Nephron (organoid): ENCODE measurements around the gene SGK1.
A peak's percentile ranks its signal among the peaks of the same experiment; 100 is the strongest.

ENCODE experiments used
- H3K27ac Mint-ChIP-seq, 3 experiments: 2 replicates each; pipeline ENCODE4 v1.8.0; 2020; ENCODE audit warnings: mixed read lengths in 3 of 3, mild to moderate bottlenecking in 2 of 3, moderate library complexity in 1 of 3
- H3K27me3 Mint-ChIP-seq: 2 replicates; pipeline ENCODE4 v1.8.0; 2021; ENCODE audit warnings: low read depth, mild to moderate bottlenecking, moderate library complexity, mixed read lengths
- H3K36me3 Mint-ChIP-seq: 2 replicates; pipeline ENCODE4 v1.8.0; 2020; ENCODE audit warnings: low read depth, mixed read lengths
- H3K4me1 Mint-ChIP-seq: 2 replicates; pipeline ENCODE4 v1.8.0; 2020; ENCODE audit warnings: mixed read lengths
- H3K4me3 Mint-ChIP-seq, 3 experiments: 2 replicates each; pipeline ENCODE4 v1.8.0; 2020; ENCODE audit warnings: mild to moderate bottlenecking in 3 of 3, mixed read lengths in 3 of 3, moderate library complexity in 2 of 3
- H3K9me3 Mint-ChIP-seq: 2 replicates; pipeline ENCODE4 v1.8.0; 2020; ENCODE audit warnings: mixed read lengths
- TF ChIP-seq, protein P1 (sequence below), 3 experiments: fragments of 200-600 bp; sonication (generic); IDR thresholded peaks; one replicate each; pipeline ENCODE4 v1.5.0; 2021; ENCODE audit warnings: antibody characterized with exemption in 3 of 3; ENCODE audit not compliant: unreplicated experiment in 3 of 3

The SGK1 gene

DNA sequence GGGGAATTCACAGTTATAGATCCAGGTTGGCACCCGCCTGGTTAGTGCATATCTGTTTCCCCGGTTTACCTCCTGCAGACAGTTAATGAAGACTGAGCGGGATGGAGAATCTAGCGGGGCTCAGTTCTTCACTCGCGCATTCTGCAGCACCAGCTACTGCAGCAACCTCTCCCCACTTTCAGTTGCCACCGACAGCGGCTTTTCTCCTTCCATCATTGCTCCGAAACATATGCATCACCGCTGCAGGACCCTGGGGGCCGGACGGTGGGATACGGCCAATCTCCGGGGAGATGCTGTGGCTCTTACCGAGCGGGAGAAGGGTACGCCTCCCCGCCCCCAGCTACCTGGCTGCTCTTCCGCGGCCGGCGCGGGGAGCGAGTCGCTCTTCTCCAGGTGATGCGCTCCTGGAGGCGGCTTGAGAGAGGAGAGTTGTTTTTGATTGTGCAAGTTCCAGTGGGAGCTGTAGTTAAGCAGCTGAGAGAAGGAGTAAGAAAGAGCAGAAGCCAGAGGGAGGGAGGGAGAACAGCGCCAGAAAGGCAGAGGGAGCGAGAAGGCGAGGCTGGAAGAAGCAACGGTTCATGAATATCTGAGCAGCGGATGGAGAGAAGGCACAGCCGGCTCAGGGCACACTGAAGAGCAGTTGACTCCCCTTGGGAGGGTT is at the start of gene SGK1:
SGK1 (minus strand) TSS at position 642 of the 661 bp plus-strand sequence. CDS start 652 bp downstream, outside the sequence.
- Mint-ChIP-seq H3K27ac (no peak within 1 kb of the TSS), H3K27me3 (peaks cover 52% of the 10 kb centered on the region), H3K4me3 (peak within 1 kb of the TSS; percentile 77 to 82 (median 81)), H3K4me1 (peaks cover 15% of the 10 kb centered on the region), H3K9me3 (no peaks in the 10 kb centered on the region), H3K36me3 (no peaks in the 10 kb centered on the region)
- TF ChIP-seq, protein P1, sequence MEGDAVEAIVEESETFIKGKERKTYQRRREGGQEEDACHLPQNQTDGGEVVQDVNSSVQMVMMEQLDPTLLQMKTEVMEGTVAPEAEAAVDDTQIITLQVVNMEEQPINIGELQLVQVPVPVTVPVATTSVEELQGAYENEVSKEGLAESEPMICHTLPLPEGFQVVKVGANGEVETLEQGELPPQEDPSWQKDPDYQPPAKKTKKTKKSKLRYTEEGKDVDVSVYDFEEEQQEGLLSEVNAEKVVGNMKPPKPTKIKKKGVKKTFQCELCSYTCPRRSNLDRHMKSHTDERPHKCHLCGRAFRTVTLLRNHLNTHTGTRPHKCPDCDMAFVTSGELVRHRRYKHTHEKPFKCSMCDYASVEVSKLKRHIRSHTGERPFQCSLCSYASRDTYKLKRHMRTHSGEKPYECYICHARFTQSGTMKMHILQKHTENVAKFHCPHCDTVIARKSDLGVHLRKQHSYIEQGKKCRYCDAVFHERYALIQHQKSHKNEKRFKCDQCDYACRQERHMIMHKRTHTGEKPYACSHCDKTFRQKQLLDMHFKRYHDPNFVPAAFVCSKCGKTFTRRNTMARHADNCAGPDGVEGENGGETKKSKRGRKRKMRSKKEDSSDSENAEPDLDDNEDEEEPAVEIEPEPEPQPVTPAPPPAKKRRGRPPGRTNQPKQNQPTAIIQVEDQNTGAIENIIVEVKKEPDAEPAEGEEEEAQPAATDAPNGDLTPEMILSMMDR (IDR thresholded peaks at IDR 0.05; ENCODE audit: unreplicated experiment in 3 of 3): no peak

DNA sequence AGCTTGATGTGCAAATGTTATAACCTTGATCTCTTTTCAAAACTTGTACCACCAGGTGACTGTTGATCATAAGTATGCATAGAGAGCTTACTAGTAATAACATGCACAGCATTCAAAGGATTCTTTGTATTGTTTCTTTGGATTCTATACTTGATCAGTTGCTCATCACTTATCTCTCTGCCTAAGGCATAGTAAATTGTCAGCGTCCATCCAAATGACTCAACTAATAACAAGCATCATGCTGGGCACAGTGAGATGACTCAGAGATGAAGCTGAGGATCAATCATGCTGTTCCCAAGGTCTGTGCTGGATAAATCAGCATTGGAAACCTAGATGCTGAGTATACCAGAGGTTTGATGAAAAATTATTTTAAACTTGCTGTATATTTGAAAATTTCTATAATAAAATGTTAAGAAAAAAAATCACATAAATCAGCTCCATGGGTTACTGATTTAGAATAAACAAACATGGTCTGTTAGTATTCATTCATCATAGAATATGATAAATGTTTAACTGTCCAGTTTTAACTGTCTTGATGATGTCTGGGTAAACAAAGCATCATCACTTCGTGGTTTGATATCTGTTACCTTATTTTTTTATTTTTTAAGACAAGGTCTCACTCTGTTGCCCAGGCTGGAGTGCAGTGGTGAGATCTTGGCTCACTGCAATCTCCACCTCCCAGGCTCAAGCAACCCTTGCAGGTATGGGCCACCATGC is 45.6 kb upstream of the SGK1 start:
- Mint-ChIP-seq H3K36me3 (no peaks in the 10 kb centered on the region), H3K27ac (no peak overlapping the region), H3K4me3 (no peak overlapping the region), H3K27me3 (no peaks in the 10 kb centered on the region), H3K9me3 (no peaks in the 10 kb centered on the region), H3K4me1 (no peaks in the 10 kb centered on the region)
- TF ChIP-seq, protein P1 (IDR thresholded peaks at IDR 0.05; ENCODE audit: unreplicated experiment in 3 of 3): no peak

DNA sequence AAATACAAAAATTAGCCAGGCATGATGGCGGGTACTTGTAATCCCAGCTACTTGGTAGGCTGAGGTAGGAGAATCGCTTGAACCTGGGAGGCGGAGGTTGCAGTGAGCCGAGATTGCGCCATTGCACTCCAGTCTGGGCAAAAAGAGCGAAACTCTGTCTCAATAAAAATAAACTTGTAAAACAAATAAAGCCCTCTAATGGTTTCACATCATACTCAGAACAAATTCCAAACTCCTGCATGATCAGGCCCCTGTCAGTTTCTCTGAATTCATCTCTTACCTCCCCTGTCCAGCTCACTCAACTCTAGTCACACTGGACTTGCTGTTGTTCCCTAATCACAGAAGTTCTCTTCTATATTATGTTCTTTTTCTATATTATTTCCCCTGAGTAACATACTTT is 43.1 kb upstream of the SGK1 start:
- no peaks in the 10 kb centered on the region for H3K36me3 Mint-ChIP-seq
- TF ChIP-seq, protein P1 (IDR thresholded peaks at IDR 0.05; ENCODE audit: unreplicated experiment in 3 of 3): no peak
- no peak overlapping the region for H3K4me3 Mint-ChIP-seq
- H3K4me1 Mint-ChIP-seq: no peaks in the 10 kb centered on the region
- H3K27me3 Mint-ChIP-seq: peaks cover 4% of the 10 kb centered on the region
- H3K9me3 Mint-ChIP-seq: peaks cover 6% of the 10 kb centered on the region
- H3K27ac Mint-ChIP-seq: no peak overlapping the region

DNA sequence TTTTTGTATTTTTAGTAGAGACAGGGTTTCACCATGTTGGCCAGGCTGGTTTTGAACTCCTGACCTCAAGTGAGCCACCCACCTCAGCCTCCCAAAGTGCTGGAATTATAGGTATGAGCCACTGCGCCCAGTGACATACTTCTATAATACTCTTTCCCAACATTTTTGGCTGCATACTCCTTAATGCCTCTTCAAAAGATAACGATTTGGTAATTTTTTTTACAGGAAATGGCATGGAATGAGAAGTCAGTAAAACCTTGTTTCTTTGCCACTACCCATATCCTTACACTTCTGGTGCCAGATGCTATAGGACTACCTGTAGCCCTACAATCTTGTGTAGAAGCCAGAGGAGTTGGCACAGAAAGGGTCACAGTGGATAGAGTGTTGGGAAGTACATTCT is 41.4 kb upstream of the SGK1 start:
- H3K9me3 Mint-ChIP-seq: peaks cover 9% of the 10 kb centered on the region
- TF ChIP-seq, protein P1 (IDR thresholded peaks at IDR 0.05; ENCODE audit: unreplicated experiment in 3 of 3): no peak
- H3K4me3 Mint-ChIP-seq: no peak overlapping the region
- no peaks in the 10 kb centered on the region for H3K36me3 Mint-ChIP-seq
- no peak overlapping the region for H3K27ac Mint-ChIP-seq
- H3K27me3 Mint-ChIP-seq: peaks cover 5% of the 10 kb centered on the region
- H3K4me1 Mint-ChIP-seq: no peaks in the 10 kb centered on the region

DNA sequence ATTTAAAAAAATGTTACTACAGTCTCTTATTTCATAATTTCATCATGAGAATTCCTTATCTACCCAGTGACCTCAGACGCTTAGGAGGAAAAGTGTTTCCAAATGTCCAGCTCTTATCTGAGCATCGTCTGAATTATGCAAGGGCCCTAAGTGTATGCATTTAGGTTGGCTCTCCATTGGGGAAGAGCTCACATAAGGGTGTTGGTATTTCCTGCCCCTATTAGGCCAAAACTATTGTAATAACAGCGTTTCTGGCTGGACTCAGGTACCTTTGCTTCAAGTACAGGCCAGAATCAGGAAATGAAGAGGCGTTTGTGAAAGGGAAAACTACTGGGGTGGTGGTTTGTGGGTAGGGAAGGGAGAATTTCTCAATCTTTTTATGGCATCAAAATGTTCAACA is 40.4 kb upstream of the SGK1 start:
- Mint-ChIP-seq H3K9me3 (peaks cover 9% of the 10 kb centered on the region), H3K27me3 (peaks cover 5% of the 10 kb centered on the region), H3K4me1 (no peaks in the 10 kb centered on the region), H3K4me3 (no peak overlapping the region), H3K36me3 (no peaks in the 10 kb centered on the region), H3K27ac (no peak overlapping the region)
- TF ChIP-seq, protein P1 (IDR thresholded peaks at IDR 0.05; ENCODE audit: unreplicated experiment in 3 of 3): no peak
